Ovary (tissue), 3 donors: ENCODE results near the gene RSPO3.

Experiments used
- POLR2A ChIP-seq: fragments of 450-650 bp; IDR thresholded peaks from one replicate; pipeline ENCODE4 v1.6.1; 2017; ENCODE audit warnings: antibody characterized with exemption, mild to moderate bottlenecking, moderate library complexity
- TF ChIP-seq, protein P1 (sequence below), 3 donors: fragments of 450-650 bp in 2 of 3; fragments of 200-600 bp in 1 of 3; IDR thresholded peaks; one replicate each; pipeline versions ENCODE4 v1.5.1 to v1.8.0; 2016 to 2022; ENCODE audit warnings: antibody characterized with exemption in 3 of 3, mild to moderate bottlenecking in 1 of 3
- donor health status: DM: no; HTN: no; CAD: no.

DNA sequence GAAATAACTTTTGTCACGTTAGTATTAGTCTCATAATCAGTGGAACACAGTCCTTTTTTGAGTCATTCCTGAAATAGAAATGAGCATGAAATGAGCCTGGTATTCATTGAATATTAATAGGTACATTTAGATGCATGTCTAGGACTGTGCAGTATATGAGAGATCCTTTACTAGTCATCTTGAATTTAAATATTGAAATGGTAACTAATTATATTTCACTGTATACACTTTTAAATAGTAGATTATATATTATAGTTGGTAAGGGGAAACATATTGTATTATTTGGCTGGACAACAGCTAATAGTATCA lies 59.4 kb downstream of the RSPO3 start:
- TF ChIP-seq, protein P1, sequence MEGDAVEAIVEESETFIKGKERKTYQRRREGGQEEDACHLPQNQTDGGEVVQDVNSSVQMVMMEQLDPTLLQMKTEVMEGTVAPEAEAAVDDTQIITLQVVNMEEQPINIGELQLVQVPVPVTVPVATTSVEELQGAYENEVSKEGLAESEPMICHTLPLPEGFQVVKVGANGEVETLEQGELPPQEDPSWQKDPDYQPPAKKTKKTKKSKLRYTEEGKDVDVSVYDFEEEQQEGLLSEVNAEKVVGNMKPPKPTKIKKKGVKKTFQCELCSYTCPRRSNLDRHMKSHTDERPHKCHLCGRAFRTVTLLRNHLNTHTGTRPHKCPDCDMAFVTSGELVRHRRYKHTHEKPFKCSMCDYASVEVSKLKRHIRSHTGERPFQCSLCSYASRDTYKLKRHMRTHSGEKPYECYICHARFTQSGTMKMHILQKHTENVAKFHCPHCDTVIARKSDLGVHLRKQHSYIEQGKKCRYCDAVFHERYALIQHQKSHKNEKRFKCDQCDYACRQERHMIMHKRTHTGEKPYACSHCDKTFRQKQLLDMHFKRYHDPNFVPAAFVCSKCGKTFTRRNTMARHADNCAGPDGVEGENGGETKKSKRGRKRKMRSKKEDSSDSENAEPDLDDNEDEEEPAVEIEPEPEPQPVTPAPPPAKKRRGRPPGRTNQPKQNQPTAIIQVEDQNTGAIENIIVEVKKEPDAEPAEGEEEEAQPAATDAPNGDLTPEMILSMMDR (IDR thresholded peaks at IDR 0.05), result no peak
- no peak for TF ChIP-seq POLR2A
